Measurements from ENCODE around the gene CLCA1.

The CLCA1 gene

GRCh38 chr1:86447198-86447790 is 21.4 kb upstream of the CLCA1 start:
- Histone ChIP-seq H3K9ac (no peak overlapping the region), H3K4me1 (no peaks in the 10 kb centered on the region), H3K4me2 (ENCODE audit: low read length) (no peak overlapping the region), H3K36me3 (ENCODE audit: control insufficient read depth, insufficient read depth, low read length) (no peaks in the 10 kb centered on the region), H3K27ac (no peak overlapping the region), H2AFZ (no peak overlapping the region), H3K79me2 (no peaks in the 10 kb centered on the region), H3K4me3 (ENCODE audit: low read depth, low read length) (no peak overlapping the region), H3K27me3 (ENCODE audit: control insufficient read depth, insufficient read depth, low read length) (no peaks in the 10 kb centered on the region), H3K9me3 (ENCODE audit: control insufficient read depth, low read length) (no peaks in the 10 kb centered on the region)
- no peak for TF ChIP-seq CTCF (IDR thresholded peaks at IDR 0.05)

GRCh38 chr1:86448670-86449069 is 20.1 kb upstream of the CLCA1 start:
- H3K9me3 ChIP-seq (ENCODE audit: control insufficient read depth, low read length), result no peaks in the 10 kb centered on the region
- H3K4me3 ChIP-seq (ENCODE audit: low read depth, low read length), result no peak overlapping the region
- TF ChIP-seq CTCF (IDR thresholded peaks at IDR 0.05), result no peak
- H3K4me1 ChIP-seq, result no peaks in the 10 kb centered on the region
- H3K4me2 ChIP-seq (ENCODE audit: low read length), result no peak overlapping the region
- H3K79me2 ChIP-seq, result no peaks in the 10 kb centered on the region
- H3K27ac ChIP-seq, result no peak overlapping the region
- H3K9ac ChIP-seq, result no peak overlapping the region
- no peak overlapping the region for H2AFZ ChIP-seq
- no peaks in the 10 kb centered on the region for H3K36me3 ChIP-seq (ENCODE audit: control insufficient read depth, insufficient read depth, low read length)
- H3K27me3 ChIP-seq (ENCODE audit: control insufficient read depth, insufficient read depth, low read length), result no peaks in the 10 kb centered on the region

GRCh38 chr1:86449103-86449502 is 19.6 kb upstream of the CLCA1 start:
- Histone ChIP-seq H3K4me3 (ENCODE audit: low read depth, low read length) (no peak overlapping the region), H3K36me3 (ENCODE audit: control insufficient read depth, insufficient read depth, low read length) (no peaks in the 10 kb centered on the region), H3K9ac (no peak overlapping the region), H3K4me2 (ENCODE audit: low read length) (no peak overlapping the region), H3K79me2 (no peaks in the 10 kb centered on the region), H2AFZ (no peak overlapping the region), H3K27me3 (ENCODE audit: control insufficient read depth, insufficient read depth, low read length) (no peaks in the 10 kb centered on the region), H3K9me3 (ENCODE audit: control insufficient read depth, low read length) (no peaks in the 10 kb centered on the region), H3K27ac (no peak overlapping the region), H3K4me1 (no peaks in the 10 kb centered on the region)
- no peak for TF ChIP-seq CTCF (IDR thresholded peaks at IDR 0.05)

- no peak overlapping the region for H2AFZ ChIP-seq
- TF ChIP-seq CTCF (IDR thresholded peaks at IDR 0.05), result no peak
- H3K4me1 ChIP-seq, result no peaks in the 10 kb centered on the region
- H3K4me2 ChIP-seq (ENCODE audit: low read length), result no peak overlapping the region
- H3K79me2 ChIP-seq, result no peaks in the 10 kb centered on the region
- H3K4me3 ChIP-seq (ENCODE audit: low read depth, low read length), result no peak overlapping the region
- H3K9ac ChIP-seq, result no peak overlapping the region
- H3K36me3 ChIP-seq (ENCODE audit: control insufficient read depth, insufficient read depth, low read length), result no peaks in the 10 kb centered on the region
- H3K27me3 ChIP-seq (ENCODE audit: control insufficient read depth, insufficient read depth, low read length), result no peaks in the 10 kb centered on the region
- no peak overlapping the region for H3K27ac ChIP-seq
- H3K9me3 ChIP-seq (ENCODE audit: control insufficient read depth, low read length), result no peaks in the 10 kb centered on the region
These were observed 17.9 kb upstream of the CLCA1 start for GRCh38 chr1:86450847-86451246.

GRCh38 chr1:86453664-86454063 is 15.1 kb upstream of the CLCA1 start:
- H3K27me3 ChIP-seq (ENCODE audit: control insufficient read depth, insufficient read depth, low read length), result no peaks in the 10 kb centered on the region
- no peak overlapping the region for H3K4me2 ChIP-seq (ENCODE audit: low read length)
- H3K4me3 ChIP-seq (ENCODE audit: low read depth, low read length), result no peak overlapping the region
- TF ChIP-seq CTCF (IDR thresholded peaks at IDR 0.05), result no peak
- no peak overlapping the region for H2AFZ ChIP-seq
- no peaks in the 10 kb centered on the region for H3K9me3 ChIP-seq (ENCODE audit: control insufficient read depth, low read length)
- H3K79me2 ChIP-seq, result no peaks in the 10 kb centered on the region
- no peaks in the 10 kb centered on the region for H3K36me3 ChIP-seq (ENCODE audit: control insufficient read depth, insufficient read depth, low read length)
- H3K9ac ChIP-seq, result no peak overlapping the region
- no peaks in the 10 kb centered on the region for H3K4me1 ChIP-seq
- H3K27ac ChIP-seq, result no peak overlapping the region
